Hindlimb muscle (tissue), 1 donor: Measurements from ENCODE around the gene RELL1. TPM values are rescaled to one million over a fixed set of nuclear protein-coding genes. Genes with fewer than 3 reads are reported as not detected.

Experiments used
- DNase-seq: peaks from one replicate; pipeline ENCODE4 v3.0.0-alpha.2; 2013
- polyA plus RNA-seq: library from polyadenylated mRNA; unstranded; fragments of 120-200 nt; gene quantifications from one replicate; pipeline ENCODE4 v1.2.1, GENCODE V29; 2013; ENCODE audit not compliant: insufficient read length

Gene RELL1, protein sequence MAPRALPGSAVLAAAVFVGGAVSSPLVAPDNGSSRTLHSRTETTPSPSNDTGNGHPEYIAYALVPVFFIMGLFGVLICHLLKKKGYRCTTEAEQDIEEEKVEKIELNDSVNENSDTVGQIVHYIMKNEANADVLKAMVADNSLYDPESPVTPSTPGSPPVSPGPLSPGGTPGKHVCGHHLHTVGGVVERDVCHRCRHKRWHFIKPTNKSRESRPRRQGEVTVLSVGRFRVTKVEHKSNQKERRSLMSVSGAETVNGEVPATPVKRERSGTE
- 17.2 TPM for polyA plus RNA-seq

- peak; percentile 99 for DNase-seq
These were observed at the start of gene RELL1 for GRCh38 chr4:37686373-37687193. TSS of gene RELL1 (minus strand) at chr4:37686376. CDS start at chr4:37686287, 89 bp downstream.

GRCh38 chr4:37735578-37735977 is 49.4 kb upstream of the RELL1 start:
- no peak for DNase-seq

DNA sequence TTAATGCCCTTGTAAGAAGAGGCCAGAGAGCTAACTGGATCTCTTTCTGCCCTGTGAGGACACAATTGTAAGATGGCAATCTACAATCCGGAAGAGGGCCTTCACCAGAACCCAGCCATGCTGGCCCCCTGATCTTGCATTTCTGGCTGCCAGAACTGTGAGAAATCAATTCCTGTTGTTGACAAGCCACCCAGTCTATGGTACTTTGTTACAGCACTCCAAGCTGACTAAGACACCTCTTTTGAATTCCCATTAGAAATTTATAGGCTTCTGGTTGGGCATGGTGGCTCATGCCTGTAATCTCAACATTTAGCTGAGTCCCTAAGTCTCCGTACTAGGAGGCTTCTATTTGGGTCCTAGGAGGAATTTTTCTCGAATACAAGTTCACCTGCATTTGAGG is 48.8 kb upstream of the RELL1 start:
- no peak for DNase-seq

GRCh38 chr4:37733240-37733867 is 47.2 kb upstream of the RELL1 start:
- DNase-seq = no peak

- no peak for DNase-seq
These were observed 46.5 kb upstream of the RELL1 start for GRCh38 chr4:37732526-37733186.

GRCh38 chr4:37729649-37730004 is 43.5 kb upstream of the RELL1 start:
- DNase-seq = no peak

GRCh38 chr4:37728064-37728463 is 41.9 kb upstream of the RELL1 start:
- no peak for DNase-seq

DNA sequence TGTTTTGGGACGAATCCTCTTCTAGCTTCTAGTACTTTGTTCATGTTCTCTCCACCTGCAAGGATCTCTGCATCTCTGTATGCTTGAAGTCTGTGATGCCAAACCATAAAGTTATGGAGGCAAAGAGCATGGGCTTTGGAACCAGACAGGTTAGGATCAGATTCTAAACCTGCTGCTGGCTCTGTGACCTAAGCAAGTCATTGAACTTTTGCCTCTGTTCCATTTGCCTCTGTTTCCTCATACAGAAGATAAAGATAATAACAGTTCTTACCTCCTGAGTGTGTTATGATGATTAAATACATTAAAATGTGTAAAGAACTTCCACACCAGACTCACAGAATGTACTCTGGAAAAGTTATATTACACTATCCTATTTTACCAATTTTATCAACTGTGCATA is 41.5 kb upstream of the RELL1 start:
- no peak for DNase-seq

- no peak for DNase-seq
These were observed 40.5 kb upstream of the RELL1 start for GRCh38 chr4:37726666-37727065.

GRCh38 chr4:37725718-37726117 is 39.5 kb upstream of the RELL1 start:
- DNase-seq = no peak

DNA sequence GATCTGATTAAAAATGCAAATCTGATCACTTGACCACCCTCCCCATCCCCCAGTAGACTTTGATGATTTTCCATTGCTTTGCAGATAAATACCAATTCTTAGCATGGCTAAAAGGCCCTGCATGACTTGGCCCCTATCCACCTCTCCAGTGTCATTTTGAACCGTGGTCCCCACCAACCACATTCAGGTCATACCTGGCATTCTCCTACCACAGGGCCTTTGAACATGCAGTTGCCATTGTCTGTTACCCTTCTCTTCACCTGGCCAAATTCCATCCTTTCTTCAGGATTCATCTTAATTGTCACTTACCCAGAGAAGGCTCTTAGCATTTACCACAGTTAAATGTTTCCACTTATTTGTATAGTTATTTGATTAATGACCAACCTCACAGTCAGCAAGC is 36.9 kb upstream of the RELL1 start:
- DNase-seq = no peak

GRCh38 chr4:37721995-37722638 is 35.9 kb upstream of the RELL1 start:
- DNase-seq = no peak

DNA sequence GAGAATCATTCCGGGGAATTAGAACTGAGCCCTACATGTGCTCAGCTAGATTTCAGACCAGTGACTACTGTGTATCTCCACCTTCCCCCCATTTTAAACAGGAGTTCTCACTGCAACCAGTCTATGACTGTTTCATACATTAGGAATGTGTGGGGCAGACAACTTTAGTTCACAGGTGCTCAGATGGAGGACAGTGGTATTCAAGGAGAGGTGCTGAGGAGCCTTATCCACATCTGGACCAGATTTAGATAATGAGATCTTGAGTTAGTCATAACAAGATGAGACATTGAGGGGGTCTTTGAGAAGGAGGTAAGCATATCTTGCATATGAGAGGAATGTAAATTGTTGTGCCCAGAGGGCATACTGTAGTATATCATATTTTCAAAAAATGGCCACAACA is 32.8 kb upstream of the RELL1 start:
- DNase-seq = no peak

DNA sequence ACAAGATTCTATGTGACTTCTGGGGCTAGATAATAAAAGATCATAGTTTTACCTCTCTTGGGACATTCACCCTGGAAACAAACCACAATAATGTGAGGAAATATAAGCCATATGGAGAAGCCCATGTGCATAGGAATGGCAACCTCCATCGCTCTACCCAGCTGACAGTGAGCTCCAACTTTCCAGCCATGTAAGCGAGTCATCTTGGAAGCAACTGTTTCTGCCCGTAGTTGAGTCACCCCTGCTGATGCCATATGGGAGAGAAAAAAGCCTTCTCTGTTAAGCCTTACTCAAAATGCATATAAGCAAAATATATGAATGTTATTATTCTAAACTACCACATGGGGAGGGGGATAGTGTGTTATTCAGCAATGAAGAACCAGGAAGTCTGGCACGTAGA is 31.4 kb upstream of the RELL1 start:
- no peak for DNase-seq

DNA sequence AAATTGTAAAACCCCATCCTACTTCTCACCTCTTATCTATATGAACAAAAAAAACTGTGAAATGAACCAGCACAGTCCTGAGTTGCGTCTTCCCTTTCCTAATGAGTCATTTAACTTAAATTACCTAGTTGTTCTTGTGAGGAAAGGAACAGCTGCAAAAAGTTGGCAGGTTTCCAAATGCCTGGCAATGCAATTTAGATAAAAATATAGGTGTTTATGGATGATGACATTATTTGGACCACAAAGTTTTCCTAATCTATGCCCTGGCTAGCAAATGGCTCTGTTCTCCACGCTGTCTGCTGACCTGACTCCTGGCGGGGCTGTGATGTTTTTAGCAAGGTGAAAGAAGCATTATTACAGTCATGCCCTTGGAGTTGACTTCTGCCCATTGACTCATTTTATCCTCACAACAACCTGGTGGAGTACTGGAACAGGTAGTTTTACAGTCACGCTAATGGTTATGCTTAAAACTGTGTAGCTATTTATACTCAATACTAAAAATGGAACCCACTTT is 29.8 kb upstream of the RELL1 start:
- DNase-seq = no peak

GRCh38 chr4:37710491-37710890 is 24.3 kb upstream of the RELL1 start:
- DNase-seq = no peak

- DNase-seq = no peak
These were observed 19.9 kb upstream of the RELL1 start for GRCh38 chr4:37706032-37706431.

DNA sequence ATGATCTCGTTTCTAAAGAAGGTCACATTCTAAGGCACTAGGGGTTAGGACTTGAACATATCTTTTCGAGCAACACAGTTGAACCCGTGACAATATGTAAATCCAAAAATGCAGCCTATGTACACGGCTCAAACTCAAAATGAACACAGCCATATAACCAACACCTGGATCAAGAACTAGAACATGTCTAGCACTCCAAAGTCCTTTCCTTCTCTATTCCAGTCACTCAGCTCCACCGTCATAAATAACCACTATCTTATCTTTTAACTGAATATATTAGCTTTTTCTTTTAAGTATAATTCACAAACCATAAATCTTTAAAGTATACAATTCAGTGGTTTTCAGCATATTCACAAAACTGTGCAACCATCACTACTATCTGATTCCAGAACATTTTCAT is 19.4 kb upstream of the RELL1 start:
- DNase-seq = no peak

DNA sequence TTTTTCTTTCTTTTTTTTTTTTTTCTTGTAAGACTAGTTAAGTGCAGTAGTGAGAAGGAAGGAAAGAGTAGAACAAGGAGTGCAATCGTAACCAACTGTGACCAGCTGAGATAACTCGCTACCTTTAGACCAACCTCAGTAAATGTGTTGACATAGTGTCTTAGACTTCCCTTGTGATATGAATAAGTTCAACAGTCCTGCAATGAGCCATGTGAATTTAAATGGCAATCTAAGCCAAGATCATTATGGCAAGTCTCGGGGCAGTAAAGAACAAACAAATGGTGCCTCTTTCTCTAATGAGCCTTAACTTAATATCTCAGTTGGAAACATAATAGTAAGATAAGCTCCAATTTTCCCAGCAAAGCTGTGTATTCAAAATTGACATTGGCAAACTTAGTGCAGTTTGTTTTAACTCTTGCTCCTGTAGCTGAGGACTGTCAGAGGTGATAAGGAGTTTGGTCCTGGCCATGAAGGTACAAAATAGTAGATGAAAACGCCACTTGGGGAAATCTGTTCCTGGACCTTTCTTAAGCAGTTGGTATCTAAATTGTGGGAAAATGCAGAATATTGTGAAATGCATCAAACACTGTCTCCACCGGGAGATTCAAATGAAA is 13.8 kb upstream of the RELL1 start:
- DNase-seq = no peak

- DNase-seq = no peak
These were observed 11.4 kb upstream of the RELL1 start for GRCh38 chr4:37697566-37697965.

GRCh38 chr4:37693450-37694190 is 7.4 kb upstream of the RELL1 start:
- DNase-seq = no peak
